K562 treated with DMSO at 1 percent for 48 hours (cell line): Measurements from ENCODE around the gene EPOP. TPM values are rescaled to one million over a fixed set of nuclear protein-coding genes. Genes with fewer than 3 reads are reported as not detected.

ENCODE experiments used
- total RNA-seq: library from RNA; unstranded; fragments of 300-600 nt; gene quantifications from 2 replicates; pipeline ENCODE4 v1.2.3, GENCODE V29; 2022; ENCODE audit warnings: low replicate concordance; ENCODE audit errors: extremely low read depth

Gene EPOP
- not detected in 2 replicates for total RNA-seq

GRCh38 chr17:38674749-38675615, at the start of gene EPOP:
EPOP (minus strand) TSS chr17:38674957; CDS start chr17:38674495, 462 bp downstream.

GRCh38 chr17:38704606-38705522, 30.1 kb upstream of the EPOP start, which contains the start of gene MLLT6:
MLLT6 (plus strand) TSS chr17:38705273; CDS start chr17:38705633, 360 bp downstream.

Other genes starting within 250 kb of the EPOP start
- gene ARHGAP23, start 246.5 kb downstream of the EPOP start, total RNA-seq = not detected in 2 replicates
- not detected in 2 replicates for gene SRCIN1, start 69.0 kb downstream of the EPOP start, total RNA-seq
- gene MLLT6, start 30.3 kb upstream of the EPOP start, total RNA-seq = 113 TPM in 1 of 2 replicates, not detected in the other
- not detected in 2 replicates for gene CISD3, start 55.4 kb upstream of the EPOP start, total RNA-seq
- not detected in 2 replicates for gene PCGF2, start 73.4 kb upstream of the EPOP start, total RNA-seq
- gene PSMB3, start 77.8 kb upstream of the EPOP start, total RNA-seq = 1,392 TPM in 1 of 2 replicates, not detected in the other
- not detected in 2 replicates for gene PIP4K2B, start 124.6 kb upstream of the EPOP start, total RNA-seq
- not detected in 2 replicates for gene CWC25, start 150.4 kb upstream of the EPOP start, total RNA-seq
- 2,930 TPM in 1 of 2 replicates, not detected in the other for gene RPL23, start 178.8 kb upstream of the EPOP start, total RNA-seq
- not detected in 2 replicates for gene LASP1, start 195.1 kb upstream of the EPOP start, total RNA-seq